Thyroid gland (tissue), 4 donors: ENCODE measurements around the gene TAF6. TPM values are rescaled to one million over a fixed set of nuclear protein-coding genes. Genes with fewer than 3 reads are reported as not detected.
A peak's percentile ranks its signal among the peaks of the same experiment; 100 is the strongest.

Experiments used
- DNase-seq, 2 donors: peaks; one replicate each; pipeline ENCODE4 v3.0.0-alpha.2; 2019
- H3K27ac ChIP-seq, 3 donors: fragments of 200-600 bp; sonication (generic); 1 replicate in 2 of 3; 2 replicates in 1 of 3; pipeline ENCODE4 v1.5.1; 2016 to 2019; ENCODE audit warnings: mild to moderate bottlenecking in 1 of 3, moderate library complexity in 1 of 3
- H3K27me3 ChIP-seq: fragments of 200-600 bp; sonication (generic); one replicate; pipeline ENCODE4 v1.5.1; 2019
- H3K36me3 ChIP-seq, 2 donors: fragments of 200-600 bp; sonication (generic); one replicate each; pipeline ENCODE4 v1.5.1; 2016 to 2019
- H3K4me1 ChIP-seq, 2 donors: fragments of 200-600 bp; sonication (generic); one replicate each; pipeline ENCODE4 v1.5.1; 2017 to 2019
- H3K4me3 ChIP-seq, 3 donors: fragments of 200-600 bp; sonication (generic); replicated peaks in 1 of 3; 1 replicate in 2 of 3; 2 replicates in 1 of 3; pipeline ENCODE4 v1.5.1; 2016; ENCODE audit warnings: mild to moderate bottlenecking in 1 of 3
- H3K9me3 ChIP-seq: fragments of 200-600 bp; sonication (generic); one replicate; pipeline ENCODE4 v1.5.1; 2017
- CTCF ChIP-seq, 6 experiments: fragments of 200-600 bp in 3 of 6; fragments of 450-650 bp in 3 of 6; sonication (generic) in 3 of 6; IDR thresholded peaks; one replicate each; pipeline ENCODE4 v1.5.1; 2016 to 2019; ENCODE audit warnings: antibody characterized with exemption in 6 of 6, mild to moderate bottlenecking in 2 of 6, inconsistent platforms in 1 of 6, moderate library complexity in 1 of 6
- POLR2A ChIP-seq, 2 donors: fragments of 450-650 bp; IDR thresholded peaks; one replicate each; pipeline ENCODE4 v1.6.1; 2017; ENCODE audit warnings: antibody characterized with exemption in 2 of 2, mild to moderate bottlenecking in 2 of 2, moderate library complexity in 1 of 2
- WGBS, 2 donors: methylation state at CpG; one replicate each; pipeline ENCODE4 v1.1.5; 2017; 5-methylcytosine and 5-hydroxymethylcytosine counted together
- intact Hi-C: fragments of 100-400 bp; cut with DNase I; formaldehyde crosslinking; loops from one replicate; pipeline ENCODE4 v1.15.1; 2023
- total RNA-seq, 4 donors: library from RNA; depleted of rRNA; stranded (reverse); fragments of >200 nt; gene quantifications; one replicate each; pipeline ENCODE4 v1.2.3, GENCODE V29; 2016

The TAF6 gene
- total RNA-seq, 4 donors from 2014 or later, result 50.3 to 104 (median 85.2) TPM

DNA sequence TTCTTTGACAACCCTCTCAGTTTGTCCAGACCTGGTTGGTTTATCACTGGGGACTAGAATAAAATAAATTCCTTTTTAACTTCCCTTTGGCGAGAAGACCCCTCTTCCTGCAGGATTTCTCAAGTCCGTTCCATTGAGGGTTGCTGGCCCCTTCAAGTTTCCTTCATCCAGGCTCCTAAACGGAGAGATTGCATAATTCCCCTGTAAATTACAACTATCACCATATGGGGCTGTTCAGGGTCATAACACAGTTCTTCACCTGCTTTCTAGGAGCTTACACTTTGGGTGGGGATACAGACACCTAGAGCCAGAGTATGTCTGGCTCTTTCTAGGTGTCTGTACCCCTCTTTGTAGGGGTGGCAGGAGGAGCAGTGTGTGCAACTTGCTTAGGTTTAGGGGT lies 33.6 kb downstream of the TAF6 start:
- intact Hi-C loops, result no loop called here
- WGBS, 2 donors, result 76 to 78% methylated on average over 3 of the region's 3 CpGs
- H3K9me3 ChIP-seq, result no peaks in the 10 kb centered on the region
- TF ChIP-seq POLR2A (IDR thresholded peaks at IDR 0.05), result no peak
- no peak for TF ChIP-seq CTCF (IDR thresholded peaks at IDR 0.05)
- H3K27ac ChIP-seq, result no peak overlapping the region
- peaks cover 15 to 31% of the 10 kb centered on the region in 2 donors for H3K4me1 ChIP-seq
- H3K4me3 ChIP-seq, result no peak overlapping the region
- no peaks in the 10 kb centered on the region for H3K27me3 ChIP-seq
- DNase-seq, result no peak
- H3K36me3 ChIP-seq, result no peaks in the 10 kb centered on the region

GRCh38 chr7:100082978-100083377 lies 36.2 kb downstream of the TAF6 start:
- Histone ChIP-seq H3K36me3 (no peaks in the 10 kb centered on the region), H3K27me3 (no peaks in the 10 kb centered on the region), H3K9me3 (no peaks in the 10 kb centered on the region), H3K4me1 (peaks cover 24 to 26% of the 10 kb centered on the region in 2 donors), H3K27ac (peak overlapping the region; percentile 65 to 85 (median 83)), H3K4me3 (no peak overlapping the region)
- 71 to 74% methylated on average over 4 of the region's 4 CpGs for WGBS, 2 donors
- DNase-seq, result no peak
- TF ChIP-seq CTCF (IDR thresholded peaks at IDR 0.05), result no peak
- TF ChIP-seq POLR2A (IDR thresholded peaks at IDR 0.05), result no peak
- intact Hi-C loops, result loop anchor here (5.0 kb wide), 1 partner anchor 91 kb away; no protein-coding TSS in a partner anchor

DNA sequence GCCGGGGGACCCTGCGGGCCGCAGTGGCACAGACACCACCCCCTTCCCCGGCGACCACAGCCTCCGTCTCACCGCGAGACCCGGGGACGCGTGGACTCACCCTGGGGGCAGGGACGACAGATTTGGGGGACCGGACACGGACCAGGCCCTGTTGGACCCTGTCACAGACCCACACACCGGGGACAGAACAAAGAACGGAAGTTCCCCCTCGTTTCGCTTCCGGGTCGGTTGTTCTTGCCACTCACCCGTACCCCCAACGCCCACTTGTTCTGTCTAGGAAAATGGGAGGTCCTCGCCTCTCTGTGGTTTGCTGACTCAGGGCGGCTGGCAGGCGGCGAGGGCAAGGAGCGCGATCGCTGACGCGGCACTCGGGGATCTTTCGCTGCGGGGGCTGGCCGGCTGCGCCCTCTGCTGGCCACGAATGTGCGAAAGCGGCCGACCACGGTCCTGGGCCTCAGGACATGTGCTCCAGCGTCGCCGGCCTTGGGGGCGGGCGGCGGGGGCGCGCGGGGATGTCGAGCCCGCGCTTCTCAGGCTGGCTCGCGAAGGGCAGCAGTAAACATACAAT lies 37.5 kb downstream of the TAF6 start, which contains the start of gene ZNF3:
Gene ZNF3, minus strand, starts transcription at position 189 of the 568 bp plus-strand sequence. CDS start 4,366 bp downstream, outside the sequence.
- peak; percentile 99 for DNase-seq
- H3K9me3 ChIP-seq, result no peaks in the 10 kb centered on the region
- TF ChIP-seq POLR2A (IDR thresholded peaks at IDR 0.05) (peak in 1 of 2 donors; percentile 54), CTCF (IDR thresholded peaks at IDR 0.05) (peak; percentile 65 to 97 (median 89))
- H3K36me3 ChIP-seq, result peaks cover 5 to 10% of the 10 kb centered on the region in 2 donors
- H3K27me3 ChIP-seq, result no peaks in the 10 kb centered on the region
- peaks cover 21 to 26% of the 10 kb centered on the region in 2 donors for H3K4me1 ChIP-seq
- H3K4me3 ChIP-seq, result peak within 1 kb of the TSS; percentile 66 to 87 (median 85)
- intact Hi-C loops, result loop anchor here (5.0 kb wide), 1 partner anchor 89 kb away; no protein-coding TSS in a partner anchor
- H3K27ac ChIP-seq, result peak within 1 kb of the TSS; percentile 83 to 89 (median 85)
- WGBS, 2 donors, result 0 to 1% methylated on average over 7 to 25 of the region's 55 CpGs

- 1% methylated on average over 26 to 29 of the region's 34 CpGs for WGBS, 2 donors
- Histone ChIP-seq H3K4me1 (peaks cover 21 to 26% of the 10 kb centered on the region in 2 donors), H3K4me3 (peak overlapping the region; percentile 66 to 87 (median 85)), H3K36me3 (peaks cover 11 to 16% of the 10 kb centered on the region in 2 donors), H3K9me3 (no peaks in the 10 kb centered on the region), H3K27me3 (no peaks in the 10 kb centered on the region), H3K27ac (peak overlapping the region; percentile 35 to 83 (median 47))
- DNase-seq, result peak in 1 of 2 donors; percentile 9
- no peak for TF ChIP-seq POLR2A (IDR thresholded peaks at IDR 0.05)
- no peak for TF ChIP-seq CTCF (IDR thresholded peaks at IDR 0.05)
- intact Hi-C loops, result loop anchor here (5.0 kb wide), 1 partner anchor 89 kb away; no protein-coding TSS in a partner anchor
These were observed 38.1 kb downstream of the TAF6 start for GRCh38 chr7:100080907-100081534.
